Right renal pelvis (tissue), 4 donors: ENCODE measurements around the gene TRAF6. TPM values are rescaled to one million over a fixed set of nuclear protein-coding genes. Genes with fewer than 3 reads are reported as not detected.

Experiments
- DNase-seq, 4 donors: peaks; one replicate each; pipeline ENCODE4 v3.0.0-alpha.2; 2013; ENCODE audit warnings: low read depth in 4 of 4, low spot score in 3 of 4, missing footprints in 1 of 4
- polyA plus RNA-seq, 4 donors: library from polyadenylated mRNA; unstranded; fragments of 120-200 nt; gene quantifications; one replicate each; pipeline ENCODE4 v1.2.1, GENCODE V29; 2013; ENCODE audit not compliant: insufficient read length in 4 of 4

The TRAF6 gene
- polyA plus RNA-seq, 4 donors, result 13.0 to 17.7 (median 15.8) TPM

- DNase-seq, result no peak
Observed at GRCh38 chr11:36462321-36462720, 47.8 kb downstream of the TRAF6 start.

GRCh38 chr11:36460220-36460619 lies 49.9 kb downstream of the TRAF6 start:
- no peak for DNase-seq

DNA sequence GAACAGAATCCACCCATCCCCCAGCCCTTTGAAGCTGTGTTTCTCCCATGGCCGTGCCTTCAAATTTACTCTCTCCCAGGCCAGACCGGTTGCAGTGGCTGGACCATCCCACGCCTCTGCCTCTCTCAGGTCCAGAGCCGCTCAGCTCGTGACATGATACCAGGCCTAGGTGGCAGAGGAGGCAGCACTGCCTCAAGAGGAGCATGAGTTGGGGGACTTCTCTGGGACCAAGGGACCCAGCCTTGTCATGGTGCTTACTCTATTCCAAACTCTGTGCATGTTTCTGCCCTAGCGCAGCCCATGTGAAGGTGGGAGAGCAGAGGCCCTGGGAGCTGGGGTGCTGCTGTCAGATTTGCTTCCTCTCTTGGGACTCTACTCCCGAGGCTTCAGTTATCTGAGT lies 51.0 kb downstream of the TRAF6 start:
- no peak for DNase-seq

DNA sequence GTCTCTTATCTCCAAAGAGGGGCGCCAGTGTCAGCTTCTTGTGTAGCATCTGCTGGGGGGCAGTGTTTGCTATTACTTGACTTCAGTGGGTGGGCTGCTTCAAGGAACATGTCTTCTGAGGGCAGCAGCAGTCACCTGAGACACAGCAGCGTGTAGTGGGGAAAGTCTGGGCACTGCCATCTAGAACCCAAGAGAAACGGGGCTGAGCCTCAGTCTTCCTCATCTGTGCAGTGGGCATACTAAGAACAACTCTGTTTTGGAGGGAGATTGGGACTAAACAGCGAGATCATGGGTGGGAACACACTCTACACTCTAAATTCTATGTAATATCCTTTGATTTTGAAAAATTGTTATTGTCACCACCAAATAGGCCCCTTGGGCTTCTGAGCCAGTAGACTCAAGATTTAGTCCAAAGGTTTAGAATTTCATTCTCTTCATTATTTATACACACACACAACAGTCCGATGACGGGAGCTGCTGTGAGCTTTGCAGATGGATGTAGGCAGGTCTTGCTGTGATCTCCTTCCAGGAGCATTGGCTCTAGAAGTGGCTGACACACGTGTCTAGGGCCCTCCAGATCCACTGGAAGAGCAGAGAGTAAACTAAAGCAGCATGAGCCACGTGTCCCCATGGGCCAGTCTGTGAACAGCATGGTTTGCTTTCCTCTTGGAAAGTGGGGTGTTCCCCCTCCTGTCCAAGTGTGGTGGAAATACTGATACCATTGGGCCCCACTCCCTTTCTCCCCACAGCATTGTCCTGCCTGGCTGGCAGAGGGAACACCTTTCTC lies 51.8 kb downstream of the TRAF6 start:
- DNase-seq, result no peak

- no peak for DNase-seq
Observed at GRCh38 chr11:36456156-36456555, 53.9 kb downstream of the TRAF6 start.

- DNase-seq, result no peak
Observed at GRCh38 chr11:36455658-36456111, 54.4 kb downstream of the TRAF6 start.

DNA sequence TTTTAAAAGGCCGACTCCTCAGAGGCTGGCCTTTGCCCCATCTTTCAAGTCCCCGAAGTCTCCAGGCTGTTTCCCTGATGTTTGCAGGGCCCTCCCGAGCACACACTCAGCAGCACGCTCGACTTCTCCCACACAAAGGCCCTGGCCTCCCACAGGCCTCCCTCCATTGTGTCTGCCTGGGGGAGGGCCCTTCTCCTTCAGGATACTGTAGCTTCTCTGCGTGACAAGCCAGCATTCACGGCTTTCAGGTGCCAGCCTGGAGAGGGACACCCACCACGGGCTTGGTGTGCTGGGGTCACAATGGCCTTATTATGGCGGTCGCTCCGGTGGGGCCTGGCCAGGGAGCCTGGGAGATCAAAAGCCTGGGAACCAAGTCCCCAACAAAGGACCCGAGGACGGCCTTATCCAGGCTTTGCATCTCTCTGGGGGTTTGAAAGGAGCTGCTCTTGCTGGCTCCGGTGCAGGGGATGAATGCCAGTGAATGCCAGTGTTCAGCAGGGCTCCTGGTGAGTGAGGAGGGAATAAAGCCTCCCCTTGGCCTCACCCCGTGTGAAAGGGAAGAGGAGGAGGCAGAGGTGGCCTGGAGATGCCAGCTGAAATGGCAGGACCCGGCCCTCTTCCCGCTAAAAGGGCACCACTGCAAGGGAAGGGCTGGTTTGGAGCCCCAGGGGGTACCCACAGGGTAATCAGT lies 55.0 kb downstream of the TRAF6 start:
- DNase-seq, result no peak

GRCh38 chr11:36454551-36454940 lies 55.5 kb downstream of the TRAF6 start:
- no peak for DNase-seq

DNA sequence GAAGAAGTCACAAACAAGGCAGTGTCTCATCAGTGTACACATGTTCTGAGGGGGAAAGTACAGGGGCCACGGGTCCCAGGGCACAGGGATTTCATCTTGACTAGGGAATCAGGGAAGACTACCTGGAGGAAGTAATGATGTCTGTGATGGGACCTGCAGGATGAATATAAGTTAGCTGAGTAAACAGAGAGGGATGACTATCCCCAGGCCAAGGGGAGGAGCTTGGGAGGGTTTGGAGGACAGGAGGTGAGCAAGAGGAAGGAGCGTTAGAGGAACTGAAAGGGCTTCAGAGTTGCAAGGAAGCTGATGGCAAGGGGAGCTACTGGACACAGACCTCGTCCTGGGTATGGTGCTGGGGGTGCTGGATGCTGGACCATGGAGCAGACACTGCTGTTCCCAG lies 56.4 kb downstream of the TRAF6 start:
- DNase-seq, result no peak

DNA sequence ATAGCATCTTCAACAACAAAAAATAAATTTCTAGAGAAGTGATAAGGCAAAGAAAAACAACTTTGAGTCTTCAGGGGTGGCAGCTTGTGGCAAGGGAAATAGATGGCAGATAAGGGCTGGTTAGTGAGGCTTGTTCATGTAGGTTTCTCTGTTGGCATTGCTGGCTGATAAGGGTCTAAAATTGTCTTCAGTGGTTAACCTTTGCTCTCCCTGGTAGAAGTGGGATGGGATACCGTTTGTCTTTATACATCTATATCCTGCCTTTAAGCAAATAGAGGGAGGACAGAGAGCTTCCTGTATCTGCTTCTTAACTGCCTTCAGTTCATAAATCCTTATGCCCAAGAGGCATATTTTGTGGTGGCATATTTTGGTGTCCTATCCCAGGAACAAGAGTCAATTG lies 57.1 kb downstream of the TRAF6 start:
- no peak for DNase-seq

GRCh38 chr11:36452236-36452940 lies 57.7 kb downstream of the TRAF6 start:
- DNase-seq, result no peak

DNA sequence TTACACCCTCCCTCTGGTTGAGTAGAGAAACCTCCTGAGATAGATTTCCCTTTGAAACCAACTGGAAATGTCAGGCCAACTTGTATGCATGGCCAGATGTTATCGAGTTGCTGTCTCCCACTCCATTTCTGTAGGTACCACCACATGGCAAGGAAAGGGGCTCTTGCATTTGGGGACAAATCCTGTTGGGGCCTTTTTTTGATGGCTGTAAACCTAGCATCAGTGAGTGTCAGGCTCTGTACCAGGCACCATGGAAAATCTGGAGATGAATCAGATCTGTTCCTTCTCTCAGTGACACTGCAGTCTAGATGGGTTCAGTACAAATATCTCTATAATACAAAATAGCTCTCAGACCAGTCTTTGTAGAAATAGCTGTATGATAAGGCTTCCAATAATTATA lies 58.4 kb downstream of the TRAF6 start:
- no peak for DNase-seq

DNA sequence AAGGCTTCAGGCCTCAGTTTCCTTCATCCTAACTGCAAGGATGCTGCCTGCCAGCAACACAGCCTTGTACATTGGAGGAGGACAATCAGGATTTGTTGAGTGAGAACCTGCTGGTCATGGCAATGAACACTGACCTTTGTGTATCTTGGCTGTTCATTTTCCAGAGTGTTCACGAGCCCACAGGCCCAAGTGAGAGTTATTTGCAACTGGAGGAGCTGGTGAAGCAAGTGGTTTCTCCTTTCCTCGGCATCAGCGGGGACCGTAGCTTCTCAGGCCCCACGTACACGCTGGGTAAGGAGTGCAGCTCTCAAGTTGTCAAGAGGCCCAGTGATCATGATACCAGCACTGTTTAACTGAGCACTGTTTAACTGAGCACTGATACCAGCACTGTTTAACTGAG lies 59.0 kb downstream of the TRAF6 start:
- no peak for DNase-seq

DNA sequence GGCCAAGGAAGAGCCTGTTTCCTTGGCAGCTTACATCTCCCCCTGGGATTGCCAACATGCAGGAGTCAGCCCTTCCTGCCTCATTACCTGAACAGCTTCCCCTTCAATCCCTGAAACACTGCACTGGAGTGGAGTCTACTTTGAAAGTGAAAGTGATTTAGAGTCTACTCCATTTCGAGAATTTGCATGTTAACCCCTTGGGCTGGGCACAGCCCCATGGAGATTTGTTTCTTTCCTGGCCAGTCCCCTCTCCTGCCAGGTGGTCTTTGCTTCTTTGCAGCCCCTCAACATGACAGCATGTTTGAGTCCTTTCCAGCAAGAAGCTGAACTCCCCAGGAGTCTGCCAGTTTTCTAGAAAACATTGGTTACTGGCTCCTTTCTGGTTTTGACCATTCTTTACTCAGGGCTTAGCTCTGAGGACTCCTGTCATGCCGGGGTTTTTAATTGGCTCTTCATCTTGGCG lies 59.9 kb downstream of the TRAF6 start:
- DNase-seq, result no peak

DNA sequence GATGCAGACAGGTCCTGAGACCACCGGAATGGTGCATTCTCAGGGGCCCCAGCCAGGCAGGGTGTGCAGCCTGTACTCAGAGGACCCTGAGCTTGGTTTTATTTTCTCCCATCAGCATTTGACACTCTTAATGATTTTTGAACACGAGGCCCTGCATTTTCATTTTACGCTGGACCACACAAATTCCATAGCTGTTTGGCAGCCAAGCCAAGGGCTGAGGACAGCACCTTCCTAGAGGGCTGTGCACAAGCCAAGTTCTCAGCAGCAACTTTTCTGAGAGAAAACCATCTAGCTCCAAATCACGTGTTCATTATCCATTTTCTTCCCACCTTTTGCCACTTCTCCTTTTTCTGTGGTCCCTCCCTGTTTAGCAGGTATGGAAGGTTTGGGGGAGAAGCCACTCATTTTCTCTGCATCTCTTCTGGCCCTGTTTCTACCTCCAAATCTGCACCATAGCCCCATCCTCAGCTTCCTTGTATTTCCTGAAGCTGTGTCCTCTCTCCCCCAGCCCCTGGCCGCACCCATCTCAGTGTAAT lies 60.4 kb downstream of the TRAF6 start:
- no peak for DNase-seq

- no peak for DNase-seq
Observed at GRCh38 chr11:36447947-36448346, 62.1 kb downstream of the TRAF6 start.

DNA sequence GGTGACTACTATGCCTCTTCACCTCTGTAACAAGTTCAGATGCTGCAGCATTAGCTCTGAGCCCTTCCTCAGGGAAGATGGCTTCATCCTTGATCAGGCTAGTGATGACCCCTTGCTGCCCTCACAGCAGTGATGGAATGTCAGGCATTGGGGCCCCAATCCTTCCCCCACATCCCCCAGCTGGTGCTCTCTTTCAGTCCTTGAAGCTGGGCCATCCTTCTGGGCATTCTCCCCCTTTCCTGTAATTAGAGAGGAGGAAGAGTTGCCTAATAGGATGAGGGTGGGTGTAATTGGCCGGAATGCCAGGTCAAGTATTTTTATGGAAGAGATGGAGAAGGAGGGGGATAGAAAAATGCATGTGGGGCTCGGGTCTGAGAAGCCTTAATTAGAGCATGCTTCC lies 62.6 kb downstream of the TRAF6 start:
- DNase-seq, result no peak

- no peak for DNase-seq
Observed at GRCh38 chr11:36446135-36446534, 63.9 kb downstream of the TRAF6 start.

GRCh38 chr11:36443661-36444060 lies 66.4 kb downstream of the TRAF6 start:
- no peak for DNase-seq

DNA sequence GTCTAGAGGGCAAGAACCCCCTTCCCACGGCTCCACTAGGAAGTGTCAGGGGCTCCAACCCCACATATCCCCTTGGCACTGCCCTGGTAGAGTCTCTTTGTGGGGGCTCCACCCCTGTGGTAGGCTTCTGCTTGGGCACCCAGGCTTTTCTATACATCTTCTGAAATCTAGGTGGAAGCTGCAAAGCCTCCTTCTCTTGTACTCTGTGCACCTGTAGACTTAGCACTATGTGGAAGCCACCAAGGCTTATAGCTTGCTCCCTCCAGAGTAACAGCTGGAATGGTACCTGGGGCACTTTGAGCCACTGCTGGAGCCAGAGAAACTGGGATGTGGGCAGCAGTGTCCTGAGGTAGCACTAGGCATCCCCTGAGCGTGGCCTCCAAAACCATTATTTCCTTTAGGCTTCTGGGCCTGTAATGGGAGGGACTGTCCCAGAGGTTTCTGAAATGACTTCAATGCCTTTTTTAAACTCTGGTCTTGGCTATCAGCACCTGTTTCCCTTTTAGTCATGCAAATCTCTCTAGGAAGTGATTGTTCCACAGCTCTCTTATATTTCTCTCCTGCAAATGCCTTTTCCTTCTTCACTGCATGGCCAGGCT lies 68.4 kb downstream of the TRAF6 start:
- no peak for DNase-seq

GRCh38 chr11:36438126-36438525 lies 71.9 kb downstream of the TRAF6 start:
- no peak for DNase-seq
